Right lobe of liver (tissue), 6 donors: Measurements from ENCODE around the gene TSHZ3. TPM values are rescaled to one million over a fixed set of nuclear protein-coding genes. Genes with fewer than 3 reads are reported as not detected.

Source experiments
- ATAC-seq, 4 donors: fragments of 200-7000 bp; cut with Tn5 transposase; one replicate each; pipeline ENCODE4 v1.9.1; 2020; ENCODE audit warnings: mild to moderate bottlenecking in 4 of 4, moderate library complexity in 4 of 4
- DNase-seq, 3 donors: peaks; one replicate each; pipeline ENCODE4 v3.0.0-alpha.2; 2020
- H3K27ac ChIP-seq, 3 donors: fragments of 200-600 bp; one replicate each; pipeline ENCODE4 v1.8.0; 2022
- H3K27me3 ChIP-seq, 2 donors: fragments of 200-600 bp; one replicate each; pipeline ENCODE4 v1.8.0; 2022
- H3K36me3 ChIP-seq, 4 donors: fragments of 200-600 bp; sonication (generic) in 1 of 4; one replicate each; pipeline versions ENCODE4 v1.5.1 to v1.8.0; 2017 to 2022; ENCODE audit warnings: control low read depth in 1 of 4
- H3K4me1 ChIP-seq, 4 donors: fragments of 200-600 bp; sonication (generic) in 1 of 4; one replicate each; pipeline versions ENCODE4 v1.5.1 to v1.8.0; 2017 to 2022; ENCODE audit warnings: control low read depth in 1 of 4
- H3K4me3 ChIP-seq, 3 donors: fragments of 200-600 bp; one replicate each; pipeline ENCODE4 v1.8.0; 2022
- H3K9me3 ChIP-seq, 4 donors: fragments of 200-600 bp; sonication (generic) in 1 of 4; one replicate each; pipeline versions ENCODE4 v1.5.1 to v1.8.0; 2017 to 2022; ENCODE audit warnings: control low read depth in 1 of 4
- CTCF ChIP-seq, 4 donors: fragments of 200-600 bp in 3 of 4; fragments of 450-650 bp in 1 of 4; IDR thresholded peaks; one replicate each; pipeline versions ENCODE4 v1.5.1 to v1.8.0; 2016 to 2022; ENCODE audit warnings: antibody characterized with exemption in 4 of 4, mild to moderate bottlenecking in 2 of 4
- POLR2A ChIP-seq: fragments of 450-650 bp; IDR thresholded peaks from one replicate; pipeline ENCODE4 v1.6.1; 2017; ENCODE audit warnings: antibody characterized with exemption, mild to moderate bottlenecking
- WGBS: methylation state at CpG from one replicate; pipeline ENCODE4 v1.1.6; 2018; ENCODE audit warnings: low coverage, low lambda C conversion rate; ENCODE audit not compliant: insufficient coverage; ENCODE audit errors: missing lambda C conversion rate; 5-methylcytosine and 5-hydroxymethylcytosine counted together
- intact Hi-C, 2 donors: fragments of 100-400 bp; cut with DNase I; formaldehyde crosslinking; loops; one replicate each; pipeline versions ENCODE4 v1.11.2 to v1.14.1; 2022
- total RNA-seq, 6 experiments: library from RNA; depleted of rRNA in 2 of 6; stranded (reverse); fragments of >200 nt in 2 of 6; fragmentation: NEBNext Ultra II Directional in 3 of 6; extraction: Animal tissue kit (Norgen Biotek cat#: 25700) in 3 of 6; gene quantifications; one replicate each; pipeline versions ENCODE4 v1.1.0 to v1.2.4, GENCODE V29; 2016 to 2023
- donor health status: DM: no; HTN: yes; CAD: no.
- donor health status: DM: no; HTN: no; CAD: no.
- donor health status: DM: no; HTN: no; CAD: no.
- donor health status: DM: no; HTN: yes; CAD: no.
- donor health status: DM: no; HTN: yes; CAD: no.

Gene TSHZ3
- total RNA-seq, 6 experiments from 2014 or later = 1.2 to 1.6 (median 1.3) TPM

GRCh38 chr19:31296741-31297390, 52.4 kb downstream of the TSHZ3 start:
- TF ChIP-seq CTCF (IDR thresholded peaks at IDR 0.05) (no peak), POLR2A (no peak)
- DNase-seq = no peak
- no peak overlapping the region for H3K27ac ChIP-seq
- no peak overlapping the region for H3K4me3 ChIP-seq
- H3K9me3 ChIP-seq = no peaks in the 10 kb centered on the region
- no peaks in the 10 kb centered on the region for H3K36me3 ChIP-seq
- 70% methylated on average over 9 of the region's 10 CpGs for whole genome bisulfite sequencing
- intact Hi-C loops = no loop called here
- no peaks in the 10 kb centered on the region for H3K27me3 ChIP-seq
- H3K4me1 ChIP-seq = no peaks in the 10 kb centered on the region
- ATAC-seq = no peak

- Histone ChIP-seq H3K27me3 (no peaks in the 10 kb centered on the region), H3K4me3 (no peak overlapping the region), H3K36me3 (no peaks in the 10 kb centered on the region), H3K4me1 (no peaks in the 10 kb centered on the region), H3K27ac (no peak overlapping the region), H3K9me3 (no peaks in the 10 kb centered on the region)
- ATAC-seq (no peak), DNase-seq (no peak)
- intact Hi-C loops = no loop called here
- TF ChIP-seq CTCF (IDR thresholded peaks at IDR 0.05) (no peak), POLR2A (no peak)
- whole genome bisulfite sequencing = no CpG with 5 or more reads among the region's 2 CpGs
These were observed 55.0 kb downstream of the TSHZ3 start for GRCh38 chr19:31294189-31294588.

DNA sequence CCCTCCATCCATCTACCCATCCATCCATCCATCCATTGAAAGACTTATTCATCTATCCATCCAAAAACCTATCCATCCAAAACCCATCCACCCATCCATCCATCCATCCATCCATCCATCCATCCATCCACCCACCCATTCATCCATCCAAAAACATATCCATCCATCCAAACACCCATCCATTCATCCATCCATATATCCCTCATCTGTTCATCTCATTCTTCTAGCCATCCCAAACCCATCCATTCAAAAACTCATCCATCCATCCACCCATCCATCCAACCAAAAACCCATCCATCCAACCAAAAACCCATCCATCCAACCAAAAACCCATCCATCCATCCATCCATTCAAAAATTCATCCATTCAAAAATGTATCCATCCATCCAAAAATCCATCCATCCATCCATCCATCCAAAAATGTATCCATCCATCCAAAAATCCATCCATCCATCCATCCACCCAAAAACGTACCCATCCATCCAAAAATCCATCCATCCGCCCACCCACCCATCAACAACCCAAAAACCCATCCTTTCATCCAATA, 56.5 kb downstream of the TSHZ3 start:
- no peak overlapping the region for H3K27ac ChIP-seq
- H3K4me3 ChIP-seq = no peak overlapping the region
- intact Hi-C loops = no loop called here
- no peaks in the 10 kb centered on the region for H3K27me3 ChIP-seq
- TF ChIP-seq POLR2A (no peak), CTCF (IDR thresholded peaks at IDR 0.05) (no peak)
- 49% methylated on average over 2 of the region's 2 CpGs for WGBS
- no peaks in the 10 kb centered on the region for H3K9me3 ChIP-seq
- no peaks in the 10 kb centered on the region for H3K4me1 ChIP-seq
- ATAC-seq = no peak
- no peak for DNase-seq
- no peaks in the 10 kb centered on the region for H3K36me3 ChIP-seq

- intact Hi-C loops = no loop called here
- ATAC-seq = no peak
- no peak for DNase-seq
- H3K9me3 ChIP-seq = no peaks in the 10 kb centered on the region
- no peak for TF ChIP-seq POLR2A
- TF ChIP-seq CTCF (IDR thresholded peaks at IDR 0.05) = no peak
- 32% methylated on average over 3 of the region's 8 CpGs for WGBS
- no peak overlapping the region for H3K4me3 ChIP-seq
- no peaks in the 10 kb centered on the region for H3K36me3 ChIP-seq
- H3K27me3 ChIP-seq = no peaks in the 10 kb centered on the region
- H3K4me1 ChIP-seq = no peaks in the 10 kb centered on the region
- no peak overlapping the region for H3K27ac ChIP-seq
These were observed 58.2 kb downstream of the TSHZ3 start for GRCh38 chr19:31290931-31291590.
